Right hindlimb (tissue), 1 donor: ENCODE measurements around the gene R3HDML.
"Not testable (repeated sequence)": the region's sequence is repeated elsewhere in the genome, so short reads cannot be mapped to it uniquely, and the experiment has no call there.

ENCODE experiments used
- DNase-seq: peaks from one replicate; pipeline ENCODE4 v3.0.0-alpha.2; 2018

R3HDML gene

GRCh38 chr20:44331201-44331600 is 5.6 kb upstream of the R3HDML start:
- no peak for DNase-seq

- peak; percentile 29 for DNase-seq
These were observed 2.5 kb upstream of the R3HDML start for GRCh38 chr20:44334306-44334705.

GRCh38 chr20:44334709-44335108 is 2.1 kb upstream of the R3HDML start:
- DNase-seq, result no peak

- no peak for DNase-seq
These were observed 1.2 kb upstream of the R3HDML start for GRCh38 chr20:44335675-44336074.

- no peak for DNase-seq
These were observed 757 bp upstream of the R3HDML start for GRCh38 chr20:44336086-44336485.

- no peak for DNase-seq
These were observed 5.4 kb downstream of the R3HDML start for GRCh38 chr20:44342248-44342647.

GRCh38 chr20:44343162-44343675 is 6.4 kb downstream of the R3HDML start:
- DNase-seq, result no peak

- DNase-seq, result no peak
These were observed 7.9 kb downstream of the R3HDML start for GRCh38 chr20:44344723-44345122.

- DNase-seq, result no peak
These were observed 8.3 kb downstream of the R3HDML start for GRCh38 chr20:44345147-44345546.

GRCh38 chr20:44345941-44346340 is 9.1 kb downstream of the R3HDML start:
- not testable (repeated sequence) for DNase-seq

GRCh38 chr20:44348168-44348659 is 11.4 kb downstream of the R3HDML start:
- DNase-seq, result no peak

- no peak for DNase-seq
These were observed 12.5 kb downstream of the R3HDML start for GRCh38 chr20:44349349-44349748.

GRCh38 chr20:44350567-44350966 is 13.7 kb downstream of the R3HDML start:
- DNase-seq, result no peak

GRCh38 chr20:44354979-44355497 is 18.2 kb downstream of the R3HDML start:
- DNase-seq, result no peak

- no peak for DNase-seq
These were observed 18.9 kb downstream of the R3HDML start, which contains the start of gene HNF4A for GRCh38 chr20:44355498-44356352. Gene HNF4A, plus strand, starts transcription at chr20:44355699. Its CDS starts 106 bp downstream, at chr20:44355805.

- no peak for DNase-seq
These were observed 19.5 kb downstream of the R3HDML start for GRCh38 chr20:44356353-44356723.

GRCh38 chr20:44357020-44357419 is 20.2 kb downstream of the R3HDML start:
- DNase-seq, result no peak

GRCh38 chr20:44357555-44358125 is 20.8 kb downstream of the R3HDML start:
- DNase-seq, result no peak

- DNase-seq, result no peak
These were observed 21.9 kb downstream of the R3HDML start for GRCh38 chr20:44358776-44359175.

GRCh38 chr20:44360221-44360620 is 23.4 kb downstream of the R3HDML start:
- DNase-seq, result no peak

GRCh38 chr20:44361021-44361420 is 24.2 kb downstream of the R3HDML start:
- DNase-seq, result no peak

- no peak for DNase-seq
These were observed 25.7 kb downstream of the R3HDML start for GRCh38 chr20:44362466-44362940.

- no peak for DNase-seq
These were observed 27.2 kb downstream of the R3HDML start for GRCh38 chr20:44364068-44364467.

- DNase-seq, result no peak
These were observed 27.9 kb downstream of the R3HDML start for GRCh38 chr20:44364780-44365179.
